ENCODE data around the gene MRPL34. TPM values are rescaled to one million over a fixed set of nuclear protein-coding genes. Genes with fewer than 3 reads are reported as not detected.

The MRPL34 gene
- total RNA-seq, 1 experiment from 2014 or later, result 19.0 TPM

DNA sequence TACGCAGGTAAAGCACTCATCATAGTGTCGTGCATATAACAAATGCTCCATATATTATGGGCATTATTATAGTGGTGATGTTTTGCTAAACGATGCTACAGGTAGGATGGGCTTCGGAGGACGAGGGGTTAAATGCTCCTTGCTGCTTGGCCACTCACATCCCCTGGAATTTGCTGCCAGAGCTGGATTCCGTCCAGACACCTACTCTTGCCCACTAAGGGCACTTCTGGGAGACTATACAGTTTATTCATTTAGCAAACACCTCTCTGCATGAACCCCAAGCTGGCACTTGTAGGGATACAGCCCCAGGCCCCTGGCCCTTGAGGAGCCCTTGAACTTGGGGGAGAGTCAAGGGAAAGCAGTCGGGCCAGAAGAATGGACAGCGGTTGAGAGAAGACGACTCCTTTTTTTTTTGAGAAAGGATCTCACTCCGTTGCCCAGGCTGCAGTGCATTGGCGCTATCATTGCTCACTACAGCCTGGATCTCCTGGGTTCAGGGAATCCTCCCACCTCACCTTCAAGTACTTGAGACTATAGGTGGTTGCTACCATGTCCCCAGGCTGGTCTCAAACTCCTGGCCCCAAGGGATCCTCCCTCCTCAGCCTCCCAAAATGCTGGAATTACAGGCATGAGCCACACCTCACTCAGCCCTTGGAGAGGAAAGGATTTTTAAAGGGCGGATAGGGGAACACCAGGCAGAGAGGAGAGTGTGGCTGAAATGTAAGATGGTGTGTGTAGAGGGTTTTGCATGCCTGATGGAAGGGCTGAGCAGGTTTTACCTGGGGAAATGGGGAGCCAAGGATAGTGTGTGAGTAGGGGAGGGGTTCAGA is 1.1 kb upstream of the MRPL34 start:
- in situ Hi-C loops (cut with HindIII; ENCODE audit: low sequenced_read_pairs), result no loop called here
- DNase-seq (ENCODE audit: low spot score), result peak; percentile 26

DNA sequence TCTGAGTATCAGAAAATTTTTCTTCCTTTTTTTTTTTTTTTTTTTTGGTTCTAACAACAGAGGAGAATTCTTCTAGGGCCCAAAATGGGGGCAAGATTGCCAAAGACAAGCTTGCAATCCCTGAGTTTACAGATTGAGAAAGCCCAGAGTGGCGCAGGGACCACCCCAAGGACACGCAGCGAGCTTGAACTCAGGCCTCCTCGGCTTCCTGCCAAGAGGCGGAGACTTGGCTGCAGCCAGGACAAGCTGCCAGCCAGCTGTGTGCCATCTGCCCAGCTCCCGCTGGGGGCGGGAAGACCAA is 506 bp upstream of the MRPL34 start:
- no peak for DNase-seq (ENCODE audit: low spot score)
- in situ Hi-C loops (cut with HindIII; ENCODE audit: low sequenced_read_pairs), result no loop called here

DNA sequence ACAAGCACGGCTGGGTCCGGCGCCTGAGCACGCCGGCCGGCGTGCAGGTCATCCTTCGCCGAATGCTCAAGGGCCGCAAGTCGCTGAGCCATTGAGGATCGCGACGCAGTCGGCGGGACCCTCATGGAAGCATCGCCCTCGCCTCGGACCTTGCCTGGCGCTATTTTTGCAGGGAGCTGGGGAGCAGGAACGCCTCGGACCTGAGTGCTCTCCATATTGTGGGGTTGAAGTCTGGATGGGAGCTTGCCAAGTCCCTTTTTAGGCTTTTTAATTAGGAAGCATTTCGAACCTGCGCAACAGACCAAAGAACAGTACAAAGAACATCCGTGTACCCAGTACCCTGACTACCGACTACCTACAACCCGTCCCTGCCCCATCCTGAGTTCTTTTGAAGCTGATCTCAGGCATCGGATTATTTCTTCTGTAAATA is 628 bp downstream of the MRPL34 start:
- in situ Hi-C loops (cut with HindIII; ENCODE audit: low sequenced_read_pairs), result no loop called here

DNA sequence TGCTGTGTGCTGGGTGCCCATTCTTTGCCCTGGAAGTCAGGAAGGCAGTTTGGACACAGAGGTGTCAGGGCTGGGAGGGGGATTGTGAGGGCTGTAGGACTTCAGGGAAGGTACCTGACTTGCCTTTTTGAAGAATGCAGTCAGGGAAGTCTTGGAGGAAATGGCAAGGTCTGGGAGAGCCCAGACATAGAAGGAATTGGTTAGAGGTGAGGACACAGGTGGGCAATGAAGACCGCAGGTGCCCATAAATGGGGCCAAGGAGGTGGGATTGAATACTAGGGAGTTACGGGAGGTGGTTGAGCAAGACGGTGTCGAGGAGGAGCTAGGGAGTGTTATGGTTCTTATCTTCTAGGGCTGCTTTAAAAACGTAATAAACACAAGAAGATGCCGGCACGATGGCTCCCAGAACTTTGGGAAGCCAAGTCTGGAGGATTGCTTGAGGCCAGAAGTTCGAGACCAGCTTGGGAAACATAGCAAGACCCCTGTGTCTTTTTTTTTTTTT is 2.3 kb downstream of the MRPL34 start:
- in situ Hi-C loops (cut with HindIII; ENCODE audit: low sequenced_read_pairs), result no loop called here
- no peak for DNase-seq (ENCODE audit: low spot score)

More for the DNA sequence above, 628 bp downstream of the MRPL34 start:
- no peak for DNase-seq (ENCODE audit: low spot score)

DNA sequence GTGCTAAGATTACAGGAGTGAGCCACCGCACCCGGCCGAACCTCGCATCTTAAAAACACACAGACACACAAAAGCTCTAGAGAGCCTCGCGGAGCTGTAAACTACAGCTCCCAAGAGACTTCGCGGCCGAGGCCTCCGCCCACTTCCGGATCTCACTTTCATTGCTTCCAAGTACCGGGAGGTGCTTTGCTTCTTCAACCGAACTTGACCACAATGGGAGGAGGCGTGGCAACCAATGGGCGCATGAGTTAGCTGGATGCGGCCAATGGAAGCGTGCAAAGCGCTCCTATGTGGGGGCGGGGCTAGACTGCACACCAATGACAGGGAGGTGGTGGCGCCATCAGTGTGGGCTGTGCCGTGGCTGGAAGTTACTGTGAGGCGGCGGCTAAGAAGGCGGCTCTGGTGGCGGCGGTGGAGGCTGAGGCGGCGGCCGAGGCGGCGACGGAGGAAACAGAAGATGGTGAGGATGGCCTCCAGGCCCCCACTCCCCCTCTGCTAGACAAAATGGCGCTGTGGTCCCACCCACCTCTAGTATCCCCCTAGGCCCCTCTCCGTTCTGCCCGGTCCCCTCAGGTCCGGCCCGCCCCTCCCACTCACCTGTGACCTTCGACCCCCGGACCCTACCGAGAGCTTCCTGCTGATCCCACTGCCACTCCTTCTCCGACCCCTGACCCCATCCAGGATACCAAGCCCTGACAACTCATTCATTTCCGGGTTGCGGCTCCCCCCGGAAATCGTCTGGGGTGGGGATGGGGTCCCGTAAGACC is 3.7 kb downstream of the MRPL34 start, which contains the start of gene DDA1:
Gene DDA1, plus strand, starts transcription at position 366 of the 767 bp plus-strand sequence. Its CDS starts 92 bp downstream, at position 458.
- in situ Hi-C loops (cut with HindIII; ENCODE audit: low sequenced_read_pairs), result no loop called here
- peak; percentile 100 for DNase-seq (ENCODE audit: low spot score)

DNA sequence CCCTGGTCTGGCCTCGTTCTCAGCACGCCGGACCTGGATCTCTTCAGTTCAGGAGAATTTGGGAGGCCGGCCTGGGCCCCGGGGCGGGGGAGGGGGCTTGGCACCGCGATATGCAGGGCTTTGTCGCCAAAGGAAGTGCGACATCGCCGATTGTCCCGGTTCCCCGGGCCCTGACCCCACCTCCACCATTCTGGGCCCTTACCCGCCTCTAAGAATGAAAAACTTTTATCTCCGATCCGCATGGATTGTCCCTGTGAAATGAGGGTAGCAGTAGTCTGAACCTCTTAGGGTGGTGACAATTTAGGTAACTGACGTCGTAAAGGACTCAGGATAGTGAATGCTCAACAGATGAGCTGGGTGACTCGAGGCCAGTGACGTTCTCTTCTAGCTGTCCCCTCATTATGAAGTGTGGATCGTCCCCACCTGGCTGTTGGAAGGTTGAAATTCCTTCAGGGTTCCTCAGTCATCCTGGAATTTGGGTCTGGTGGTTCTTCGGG is 4.3 kb downstream of the MRPL34 start:
- DNase-seq (ENCODE audit: low spot score), result no peak
- in situ Hi-C loops (cut with HindIII; ENCODE audit: low sequenced_read_pairs), result no loop called here

DNA sequence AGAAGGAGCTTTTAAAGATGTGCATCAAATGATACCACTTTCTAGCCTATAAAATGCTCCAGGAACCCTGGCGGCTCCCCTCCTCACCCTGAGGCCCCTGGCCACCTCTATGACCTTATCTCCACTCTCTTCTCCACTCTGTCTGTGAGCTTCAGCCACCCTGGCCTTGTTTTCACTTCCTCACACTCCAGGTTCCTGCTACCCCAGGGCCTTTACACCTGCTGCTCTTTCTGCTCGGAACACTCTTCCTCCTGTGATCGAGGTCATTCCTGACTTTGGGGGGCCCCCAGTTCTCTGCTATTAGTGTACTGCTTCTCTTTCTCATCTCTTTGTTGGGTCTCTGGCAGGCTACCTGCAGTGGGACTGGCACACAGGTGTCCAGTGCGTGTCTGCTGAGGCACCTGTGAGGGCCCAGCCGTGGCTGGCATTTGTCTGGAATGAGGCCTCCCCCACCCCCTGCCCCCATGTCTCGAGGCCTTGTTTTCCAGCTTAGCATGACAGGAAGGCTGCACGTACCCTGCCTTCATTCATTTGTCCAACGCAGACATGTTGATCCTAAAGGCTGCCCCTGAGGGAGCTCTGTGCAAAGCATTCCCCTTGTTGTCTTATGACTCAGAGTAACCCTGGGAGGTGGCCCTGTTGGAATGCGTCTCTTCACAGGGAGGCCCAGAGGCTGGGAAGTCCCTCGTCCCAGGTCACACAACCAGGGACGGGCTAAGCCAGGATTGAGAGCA is 6.0 kb downstream of the MRPL34 start:
- in situ Hi-C loops (cut with HindIII; ENCODE audit: low sequenced_read_pairs), result no loop called here
- no peak for DNase-seq (ENCODE audit: low spot score)

DNA sequence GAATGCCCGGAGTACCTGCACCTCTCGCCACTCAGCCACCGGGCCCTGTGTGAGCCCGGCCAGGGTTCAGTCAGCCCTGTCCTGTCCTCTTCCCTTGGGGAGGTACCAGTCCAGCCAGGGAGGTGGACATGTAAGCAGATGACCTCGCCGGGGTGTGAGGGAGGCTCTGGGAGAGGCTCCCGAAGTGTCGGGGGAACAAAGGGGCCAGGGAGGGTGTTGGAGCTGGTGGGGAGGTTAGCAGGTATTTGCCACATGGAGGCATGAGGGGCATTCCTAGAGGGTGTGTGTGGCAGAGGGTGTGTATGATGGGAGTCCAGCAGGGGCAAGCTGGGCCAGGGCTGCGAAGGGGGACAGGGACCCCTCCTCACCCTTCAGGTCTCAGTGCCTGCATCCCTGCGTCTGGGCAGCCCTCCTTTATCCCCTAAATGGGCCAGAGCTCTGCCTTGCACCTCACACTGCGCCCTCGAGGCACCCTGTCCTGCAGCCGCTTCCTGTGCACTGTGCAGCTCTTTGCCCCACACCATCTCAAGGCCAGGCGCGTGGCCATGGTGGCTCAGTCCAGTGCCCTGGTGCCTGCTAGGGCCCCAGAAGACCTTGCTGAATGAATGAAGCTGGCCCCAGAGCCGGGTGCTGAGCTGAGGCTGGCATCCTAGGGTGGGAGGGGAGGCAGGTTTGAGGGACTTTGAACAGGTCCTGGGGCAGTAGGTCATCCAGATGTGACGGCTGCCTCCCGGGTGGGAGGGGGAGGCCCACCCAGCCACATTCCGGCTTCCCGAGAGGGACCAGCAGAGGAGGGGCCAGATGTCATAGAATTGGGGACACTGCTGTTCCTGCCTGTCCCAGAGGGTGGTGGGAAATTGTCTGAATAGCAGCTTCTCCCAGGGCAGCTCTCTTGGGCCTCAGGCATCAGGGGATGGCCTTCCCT is 6.8 kb downstream of the MRPL34 start:
- in situ Hi-C loops (cut with HindIII; ENCODE audit: low sequenced_read_pairs), result no loop called here
- DNase-seq (ENCODE audit: low spot score), result no peak

DNA sequence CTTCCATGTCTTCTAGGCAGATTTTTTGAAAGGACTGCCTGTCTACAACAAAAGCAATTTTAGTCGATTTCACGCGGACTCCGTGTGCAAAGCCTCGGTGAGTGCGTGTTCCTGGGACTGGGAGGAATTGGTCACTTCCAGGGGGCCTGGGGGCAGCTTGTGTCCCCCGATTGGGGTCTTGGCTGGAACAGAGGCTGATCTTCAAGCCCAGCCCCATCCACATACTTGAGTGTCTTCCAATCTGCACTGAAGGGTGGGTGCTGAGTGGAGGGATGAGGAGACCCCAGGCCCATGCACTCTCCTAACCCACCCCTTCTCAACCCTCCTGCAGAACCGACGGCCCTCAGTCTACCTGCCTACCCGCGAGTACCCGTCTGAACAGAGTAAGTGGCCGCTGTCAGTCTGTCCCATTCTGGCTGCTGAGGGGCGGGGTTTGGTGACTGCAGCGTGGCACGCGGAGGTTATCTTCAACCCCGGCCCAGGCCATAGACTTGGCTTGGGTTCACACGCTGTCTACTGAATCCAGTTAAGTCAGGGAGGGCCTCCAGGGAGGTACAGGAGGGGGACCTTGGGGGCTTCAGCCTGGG is 8.4 kb downstream of the MRPL34 start:
- DNase-seq (ENCODE audit: low spot score), result no peak
- in situ Hi-C loops (cut with HindIII; ENCODE audit: low sequenced_read_pairs), result no loop called here

DNA sequence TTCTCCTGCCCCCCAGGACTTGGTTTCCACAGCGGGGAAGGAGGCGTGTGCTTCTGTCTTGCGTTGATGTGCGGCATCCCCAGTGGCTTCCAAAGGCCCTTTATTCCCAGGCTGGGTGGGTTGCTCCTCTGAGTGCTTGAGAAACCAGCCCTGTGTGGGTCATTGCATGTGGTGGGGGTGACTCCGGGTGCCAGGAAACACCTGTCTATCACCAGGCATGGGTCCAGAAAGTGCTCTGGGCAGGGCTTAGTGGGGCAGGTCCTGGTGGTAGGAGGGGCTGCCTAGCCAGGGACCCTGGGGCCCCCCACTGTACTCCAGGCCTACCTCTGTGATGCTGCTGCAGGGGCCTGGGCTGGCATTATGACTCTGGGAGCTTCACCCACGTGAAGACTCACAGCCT is 13.3 kb downstream of the MRPL34 start:
- in situ Hi-C loops (cut with HindIII; ENCODE audit: low sequenced_read_pairs), result no loop called here
- DNase-seq (ENCODE audit: low spot score), result no peak

DNA sequence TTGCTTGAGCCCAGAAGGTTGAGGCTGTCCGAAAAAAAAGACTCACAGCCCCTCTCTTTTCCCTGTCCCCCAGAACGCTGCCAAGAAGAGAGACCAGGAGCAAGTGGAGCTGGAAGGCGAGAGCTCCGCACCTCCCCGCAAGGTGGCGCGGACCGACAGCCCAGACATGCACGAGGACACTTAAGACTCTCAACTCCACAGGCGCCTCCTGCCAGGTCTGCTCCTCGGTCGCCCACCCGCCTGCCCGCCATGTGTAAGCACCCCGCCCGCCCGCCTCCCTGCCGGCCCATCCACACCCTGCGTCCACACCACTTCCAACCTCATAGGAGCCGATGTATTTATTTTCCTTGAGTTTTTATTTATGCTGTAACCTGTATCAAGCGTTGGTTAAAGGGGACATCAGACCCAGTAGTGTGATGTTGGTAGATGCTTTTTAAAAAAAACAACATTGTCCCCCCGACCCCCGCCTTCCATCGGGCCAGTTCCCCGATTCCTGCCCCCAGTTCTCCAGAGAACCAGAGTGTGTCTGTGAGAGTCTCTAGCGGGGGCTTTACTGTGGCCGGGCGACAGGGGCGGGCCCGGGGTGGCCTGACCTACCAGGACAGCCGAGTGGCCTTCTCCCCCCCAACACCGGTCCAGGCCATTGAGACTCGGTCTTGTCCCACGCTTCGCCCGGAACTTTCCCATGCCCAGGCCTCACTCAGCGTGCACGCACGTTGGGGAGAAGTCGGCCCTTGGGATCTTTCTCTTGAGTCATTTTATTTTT is 14.0 kb downstream of the MRPL34 start:
- in situ Hi-C loops (cut with HindIII; ENCODE audit: low sequenced_read_pairs), result no loop called here
- no peak for DNase-seq (ENCODE audit: low spot score)

DNA sequence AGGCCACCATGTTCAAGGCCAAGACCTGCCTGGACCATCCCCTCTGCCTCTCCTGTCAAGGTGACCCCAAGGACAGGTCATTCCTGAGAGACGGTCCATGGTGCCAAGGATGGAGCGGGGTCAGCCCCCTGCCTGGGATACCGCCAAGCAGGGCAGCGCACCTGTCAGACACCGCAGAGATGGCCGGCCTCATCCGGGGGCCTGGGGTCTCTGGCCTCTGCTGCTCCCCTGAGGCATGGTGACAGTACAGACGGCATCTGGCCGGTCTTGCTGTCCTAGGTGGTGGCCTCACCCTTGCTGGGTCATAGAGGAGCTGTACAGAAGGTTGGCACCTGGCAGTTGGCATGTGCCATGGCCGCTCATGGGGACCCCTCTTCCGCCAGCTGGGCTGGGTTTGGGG is 14.8 kb downstream of the MRPL34 start:
- DNase-seq (ENCODE audit: low spot score), result no peak
- in situ Hi-C loops (cut with HindIII; ENCODE audit: low sequenced_read_pairs), result no loop called here

DNA sequence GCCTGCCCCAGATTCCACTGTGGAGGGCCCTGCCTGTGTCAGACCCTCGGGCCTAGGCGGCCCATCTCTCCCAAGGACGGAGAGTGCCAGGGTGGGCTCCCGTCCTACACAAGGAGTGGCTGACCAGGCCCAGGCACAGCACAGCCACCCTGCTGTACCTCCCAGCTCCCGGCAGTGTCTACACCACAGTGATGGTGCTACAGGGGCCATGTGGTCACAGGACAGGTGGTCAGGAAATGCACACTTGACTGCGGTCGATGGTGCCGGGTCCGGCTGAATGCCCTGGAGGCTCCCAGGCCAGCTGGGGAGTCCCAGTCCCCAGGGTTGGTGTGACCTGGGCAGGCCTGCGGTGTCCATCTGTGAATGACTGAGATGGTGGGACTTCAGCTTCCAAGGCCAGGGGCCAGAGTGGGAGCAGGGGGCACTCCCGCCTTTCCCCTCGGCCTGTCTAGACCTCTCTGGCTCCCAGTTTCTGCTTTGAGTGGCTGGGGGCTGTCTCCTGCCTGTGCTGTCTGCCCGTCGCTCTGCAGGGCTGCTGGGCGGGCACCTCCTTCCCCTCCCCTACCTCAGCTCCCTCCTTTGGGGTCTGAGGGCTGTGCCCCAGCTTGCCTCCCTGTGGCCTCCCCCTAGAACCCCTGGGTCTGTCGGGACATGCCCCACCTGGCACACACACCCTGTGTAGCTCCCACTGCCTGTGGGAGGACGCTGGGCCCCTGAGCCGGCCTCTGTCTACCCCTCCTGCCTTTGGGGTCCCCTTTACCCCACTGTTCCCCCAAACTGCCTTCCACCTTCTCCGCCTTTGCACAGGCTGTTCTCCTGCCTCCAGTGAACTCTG is 16.2 kb downstream of the MRPL34 start:
- DNase-seq (ENCODE audit: low spot score), result no peak
- in situ Hi-C loops (cut with HindIII; ENCODE audit: low sequenced_read_pairs), result no loop called here

DNA sequence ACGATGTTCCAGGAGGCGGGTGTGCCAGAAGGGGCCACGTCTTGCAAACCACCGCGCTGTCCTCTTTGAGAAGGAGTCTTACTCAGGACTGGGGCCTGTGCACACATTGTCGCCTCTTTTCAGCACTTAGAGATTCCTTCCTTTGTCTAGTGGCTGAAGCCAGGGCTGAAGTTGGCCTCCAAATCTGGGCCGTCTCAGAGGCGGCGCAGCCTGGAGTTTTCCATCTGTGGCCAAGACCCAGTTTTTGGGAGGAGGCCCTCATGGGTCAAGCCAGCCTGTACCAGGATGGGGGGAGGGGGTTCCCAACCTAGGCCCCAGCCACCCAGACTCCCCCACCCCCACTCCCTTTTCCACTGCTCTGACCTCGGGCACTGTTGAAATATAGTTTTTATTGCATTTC is 17.2 kb downstream of the MRPL34 start:
- in situ Hi-C loops (cut with HindIII; ENCODE audit: low sequenced_read_pairs), result no loop called here

DNA sequence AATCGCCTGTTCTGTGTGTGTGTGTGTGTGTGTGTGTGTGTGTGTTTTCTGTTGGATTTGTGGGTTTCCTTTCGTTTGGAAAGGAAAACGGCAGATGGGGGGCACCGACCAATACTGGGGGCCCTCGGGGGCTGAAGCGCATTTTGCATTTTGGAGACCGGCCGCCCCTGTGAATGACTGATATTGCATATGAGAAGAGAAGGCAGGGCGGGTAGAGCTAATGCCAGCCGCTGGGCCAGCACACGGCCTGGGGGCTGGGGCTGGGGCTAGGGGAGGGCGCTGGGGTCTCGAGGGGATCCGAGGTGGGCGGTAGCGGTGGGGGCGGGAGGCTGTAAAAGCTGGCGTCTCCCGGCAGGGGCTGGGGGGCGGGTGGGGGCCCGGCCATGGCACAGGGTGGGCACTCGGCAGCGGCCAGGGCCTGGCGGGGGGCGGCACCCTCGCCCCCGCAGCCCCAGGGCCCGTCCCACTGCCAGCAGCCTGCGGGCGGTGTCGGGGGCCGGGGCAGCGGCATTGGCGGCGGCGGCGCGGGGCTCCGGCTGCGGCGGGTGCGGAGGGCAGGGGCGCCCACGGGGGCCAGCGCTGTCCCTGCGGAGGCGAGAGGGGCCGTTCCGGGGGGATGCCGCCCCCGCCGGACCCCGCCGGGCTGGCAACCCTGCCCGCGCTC is 17.8 kb downstream of the MRPL34 start:
- in situ Hi-C loops (cut with HindIII; ENCODE audit: low sequenced_read_pairs), result no loop called here
- DNase-seq (ENCODE audit: low spot score), result no peak

More for the DNA sequence above, 17.2 kb downstream of the MRPL34 start:
- no peak for DNase-seq (ENCODE audit: low spot score)

DNA sequence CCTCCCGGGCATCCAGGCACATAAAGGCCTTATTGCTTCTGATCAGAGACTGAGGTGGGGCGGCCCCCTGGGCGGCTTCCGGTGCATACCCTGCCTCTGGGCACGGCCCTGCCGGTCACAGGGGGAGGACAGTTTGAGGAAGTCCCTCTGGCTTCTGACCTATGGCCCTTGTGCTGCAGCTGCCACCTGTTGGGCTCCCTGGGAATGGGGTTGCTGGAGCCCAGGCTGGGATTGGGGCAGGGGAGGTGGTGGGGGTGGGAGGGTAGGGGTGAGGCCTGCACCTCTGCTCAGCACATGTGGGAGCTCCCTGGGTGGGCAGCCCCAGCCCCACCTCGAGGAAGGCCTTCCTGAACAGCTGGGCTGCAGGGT is 18.3 kb downstream of the MRPL34 start:
- in situ Hi-C loops (cut with HindIII; ENCODE audit: low sequenced_read_pairs), result no loop called here
- no peak for DNase-seq (ENCODE audit: low spot score)

Measured in G401 (cell line).